Measurements from ENCODE around the gene NAV2. TPM values are rescaled to one million over a fixed set of nuclear protein-coding genes. Genes with fewer than 3 reads are reported as not detected.

Gene NAV2
- total RNA-seq, 4 donors from 2014 or later, result 19.2 to 34.7 (median 25.8) TPM

DNA sequence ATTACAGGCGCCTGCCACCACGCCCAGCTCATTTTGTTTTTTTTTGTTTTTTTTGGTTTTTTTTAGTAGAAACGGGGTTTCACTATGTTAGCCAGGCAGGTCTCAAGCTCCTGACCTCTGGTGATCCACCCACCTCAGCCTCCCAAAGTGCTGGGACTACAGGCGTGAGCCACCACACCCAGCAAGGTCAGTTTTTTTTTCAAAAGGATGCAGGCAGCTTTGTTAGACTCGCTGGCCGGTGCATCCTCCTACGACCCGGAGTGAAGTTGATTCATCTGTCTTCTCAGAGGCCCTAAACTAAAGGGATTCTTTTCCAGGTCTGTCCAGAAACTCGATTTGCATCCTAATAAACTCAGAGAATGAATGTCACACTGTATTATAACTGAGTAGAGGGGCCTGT lies 265.3 kb downstream of the NAV2 start:
- WGBS, 2 donors, result 88 to 90% methylated on average over 9 of the region's 9 CpGs
- Histone ChIP-seq H3K4me3 (no peak overlapping the region), H3K36me3 (peaks cover 0 to 12% (median 0%) of the 10 kb centered on the region in 3 donors), H3K27ac (no peak overlapping the region), H3K9me3 (no peaks in the 10 kb centered on the region), H3K4me1 (peaks cover 0 to 21% (median 7%) of the 10 kb centered on the region in 4 donors), H3K27me3 (no peaks in the 10 kb centered on the region)
- TF ChIP-seq POLR2A (IDR thresholded peaks at IDR 0.05) (no peak), EP300 (IDR thresholded peaks at IDR 0.05) (no peak)
- TF ChIP-seq, protein P1, sequence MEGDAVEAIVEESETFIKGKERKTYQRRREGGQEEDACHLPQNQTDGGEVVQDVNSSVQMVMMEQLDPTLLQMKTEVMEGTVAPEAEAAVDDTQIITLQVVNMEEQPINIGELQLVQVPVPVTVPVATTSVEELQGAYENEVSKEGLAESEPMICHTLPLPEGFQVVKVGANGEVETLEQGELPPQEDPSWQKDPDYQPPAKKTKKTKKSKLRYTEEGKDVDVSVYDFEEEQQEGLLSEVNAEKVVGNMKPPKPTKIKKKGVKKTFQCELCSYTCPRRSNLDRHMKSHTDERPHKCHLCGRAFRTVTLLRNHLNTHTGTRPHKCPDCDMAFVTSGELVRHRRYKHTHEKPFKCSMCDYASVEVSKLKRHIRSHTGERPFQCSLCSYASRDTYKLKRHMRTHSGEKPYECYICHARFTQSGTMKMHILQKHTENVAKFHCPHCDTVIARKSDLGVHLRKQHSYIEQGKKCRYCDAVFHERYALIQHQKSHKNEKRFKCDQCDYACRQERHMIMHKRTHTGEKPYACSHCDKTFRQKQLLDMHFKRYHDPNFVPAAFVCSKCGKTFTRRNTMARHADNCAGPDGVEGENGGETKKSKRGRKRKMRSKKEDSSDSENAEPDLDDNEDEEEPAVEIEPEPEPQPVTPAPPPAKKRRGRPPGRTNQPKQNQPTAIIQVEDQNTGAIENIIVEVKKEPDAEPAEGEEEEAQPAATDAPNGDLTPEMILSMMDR (IDR thresholded peaks at IDR 0.05), result no peak
- DNase-seq (ENCODE audit: low spot score in 2 of 2), result no peak

DNA sequence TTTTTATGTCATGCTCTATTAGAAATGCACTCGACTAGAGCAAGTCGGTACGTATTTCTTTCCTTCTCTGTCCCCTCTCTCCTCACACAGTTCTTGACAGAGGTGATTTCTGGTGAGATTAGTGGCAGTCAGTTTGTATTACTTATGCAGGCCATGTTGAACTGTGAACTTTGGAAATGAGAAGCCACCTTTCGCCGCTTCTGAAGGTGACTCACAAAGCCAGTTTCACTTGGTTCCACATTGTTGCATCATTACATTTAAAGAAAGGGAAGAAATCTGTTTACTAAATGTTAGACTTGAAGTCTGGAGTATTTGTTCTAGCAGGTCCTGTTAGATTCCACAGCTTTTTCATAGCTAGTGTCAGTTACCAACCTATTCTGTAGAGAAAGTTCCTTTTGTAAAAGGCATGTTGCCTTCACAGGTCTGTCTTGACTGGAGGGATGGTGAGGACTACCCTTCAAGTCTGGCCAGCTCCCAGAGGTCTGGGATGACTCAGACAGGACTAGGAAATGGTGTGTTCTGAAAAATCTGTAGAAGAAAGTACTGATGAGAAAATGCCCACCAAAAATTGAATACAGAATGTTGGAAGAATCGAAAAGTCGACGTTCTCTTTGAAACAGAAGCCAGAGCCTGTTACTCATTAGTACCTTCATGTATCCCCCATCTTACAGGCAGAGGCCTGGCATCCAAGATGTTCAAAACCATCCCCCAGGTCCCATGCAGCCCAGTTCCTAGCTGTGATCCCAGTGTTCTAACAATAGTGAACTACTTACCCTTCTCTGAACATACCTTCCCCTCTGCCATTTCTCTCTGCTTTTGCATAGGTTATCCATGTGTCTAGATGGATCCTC lies 266.3 kb downstream of the NAV2 start:
- no peak for TF ChIP-seq POLR2A (IDR thresholded peaks at IDR 0.05)
- TF ChIP-seq, protein P1 (IDR thresholded peaks at IDR 0.05), result no peak
- no peak for TF ChIP-seq EP300 (IDR thresholded peaks at IDR 0.05)
- Histone ChIP-seq H3K36me3 (peaks cover 0 to 15% (median 0%) of the 10 kb centered on the region in 3 donors), H3K4me1 (peaks cover 0 to 21% (median 7%) of the 10 kb centered on the region in 4 donors), H3K4me3 (no peak overlapping the region), H3K27ac (no peak overlapping the region), H3K27me3 (no peaks in the 10 kb centered on the region), H3K9me3 (no peaks in the 10 kb centered on the region)
- WGBS, 2 donors, result 85 to 94% methylated on average over 8 of the region's 8 CpGs
- no peak for DNase-seq (ENCODE audit: low spot score in 2 of 2)

DNA sequence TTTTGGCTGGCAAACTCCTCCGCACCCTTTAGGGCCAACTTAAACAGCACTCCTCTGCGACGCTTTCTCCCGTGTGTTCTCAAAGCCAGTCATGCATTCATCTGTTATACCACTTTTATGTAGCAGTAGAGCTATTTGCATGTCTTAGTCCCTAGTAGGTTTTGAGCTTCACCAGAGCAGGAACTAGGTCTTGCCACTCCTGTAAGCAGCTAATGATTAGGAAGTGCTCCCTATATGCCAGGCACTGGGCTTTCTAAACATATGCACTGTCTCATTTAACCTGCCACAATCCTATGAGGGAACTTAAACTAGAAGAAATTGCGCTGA lies 266.8 kb downstream of the NAV2 start:
- TF ChIP-seq POLR2A (IDR thresholded peaks at IDR 0.05), result no peak
- no peak for TF ChIP-seq EP300 (IDR thresholded peaks at IDR 0.05)
- TF ChIP-seq, protein P1 (IDR thresholded peaks at IDR 0.05), result no peak
- H3K27ac ChIP-seq, result no peak overlapping the region
- peaks cover 0 to 21% (median 7%) of the 10 kb centered on the region in 4 donors for H3K4me1 ChIP-seq
- DNase-seq (ENCODE audit: low spot score in 2 of 2), result no peak
- no peaks in the 10 kb centered on the region for H3K9me3 ChIP-seq
- WGBS, 2 donors, result 93 to 97% methylated on average over 5 of the region's 5 CpGs
- no peak overlapping the region for H3K4me3 ChIP-seq
- peaks cover 0 to 21% (median 0%) of the 10 kb centered on the region in 3 donors for H3K36me3 ChIP-seq
- H3K27me3 ChIP-seq, result no peaks in the 10 kb centered on the region

GRCh38 chr11:19980388-19980787 lies 267.8 kb downstream of the NAV2 start:
- 17 to 22% methylated on average over 1 of the region's 1 CpG for WGBS, 2 donors
- no peaks in the 10 kb centered on the region for H3K9me3 ChIP-seq
- TF ChIP-seq EP300 (IDR thresholded peaks at IDR 0.05) (no peak), POLR2A (IDR thresholded peaks at IDR 0.05) (no peak)
- TF ChIP-seq, protein P1 (IDR thresholded peaks at IDR 0.05), result no peak
- H3K36me3 ChIP-seq, result peaks cover 0 to 23% (median 0%) of the 10 kb centered on the region in 3 donors
- DNase-seq (ENCODE audit: low spot score in 2 of 2), result no peak
- H3K4me1 ChIP-seq, result peaks cover 0 to 21% (median 7%) of the 10 kb centered on the region in 4 donors
- H3K27ac ChIP-seq, result no peak overlapping the region
- H3K27me3 ChIP-seq, result no peaks in the 10 kb centered on the region
- H3K4me3 ChIP-seq, result no peak overlapping the region

GRCh38 chr11:19980957-19981669 lies 268.5 kb downstream of the NAV2 start:
- Histone ChIP-seq H3K27ac (no peak overlapping the region), H3K36me3 (peaks cover 0 to 27% (median 0%) of the 10 kb centered on the region in 3 donors), H3K4me3 (no peak overlapping the region), H3K9me3 (no peaks in the 10 kb centered on the region), H3K4me1 (peaks cover 0 to 21% (median 7%) of the 10 kb centered on the region in 4 donors), H3K27me3 (no peaks in the 10 kb centered on the region)
- WGBS, 2 donors, result 37 to 43% methylated on average over 8 of the region's 8 CpGs
- no peak for DNase-seq (ENCODE audit: low spot score in 2 of 2)
- TF ChIP-seq EP300 (IDR thresholded peaks at IDR 0.05), result no peak
- no peak for TF ChIP-seq POLR2A (IDR thresholded peaks at IDR 0.05)
- TF ChIP-seq, protein P1 (IDR thresholded peaks at IDR 0.05), result no peak
